Right lung (tissue), 5 donors: ENCODE data around the gene TUBE1. TPM values are rescaled to one million over a fixed set of nuclear protein-coding genes. Genes with fewer than 3 reads are reported as not detected.
"Not testable (repeated sequence)": the region's sequence is repeated elsewhere in the genome, so short reads cannot be mapped to it uniquely, and the experiment has no call there.

Experiments
- DNase-seq, 2 donors: peaks; one replicate each; pipeline ENCODE4 v3.0.0-alpha.2; 2013
- polyA plus RNA-seq, 5 donors: library from polyadenylated mRNA; unstranded; fragments of 120-200 nt; gene quantifications; one replicate each; pipeline versions ENCODE4 v1.2.1 to v1.2.3, GENCODE V29; 2013; ENCODE audit warnings: inconsistent platforms in 1 of 5, low replicate concordance in 1 of 5; ENCODE audit not compliant: insufficient read length in 5 of 5, insufficient read depth in 1 of 5

TUBE1 gene
- polyA plus RNA-seq, 5 donors = 31.6 to 58.0 (median 46.4) TPM

- DNase-seq = no peak
These were observed 5.7 kb downstream of the TUBE1 start for GRCh38 chr6:112081569-112081968.

GRCh38 chr6:112066606-112067005, 20.7 kb downstream of the TUBE1 start:
- no peak for DNase-seq

- no peak for DNase-seq
These were observed 21.8 kb downstream of the TUBE1 start for GRCh38 chr6:112065426-112065986.

GRCh38 chr6:112062966-112063365, 24.3 kb downstream of the TUBE1 start:
- no peak for DNase-seq

- no peak for DNase-seq
These were observed 25.7 kb downstream of the TUBE1 start for GRCh38 chr6:112061605-112062004.

GRCh38 chr6:112058243-112059032, 28.8 kb downstream of the TUBE1 start:
- DNase-seq = no peak

GRCh38 chr6:112054555-112055190, 32.6 kb downstream of the TUBE1 start:
- DNase-seq = no peak

GRCh38 chr6:112054001-112054400, 33.3 kb downstream of the TUBE1 start, which contains the start of gene CCN6:
CCN6 (plus strand) TSS chr6:112054104; CDS start chr6:112054358, 254 bp downstream.
- DNase-seq = no peak

GRCh38 chr6:112051251-112051740, 36.0 kb downstream of the TUBE1 start:
- not testable (repeated sequence) for DNase-seq

GRCh38 chr6:112050429-112050828, 36.9 kb downstream of the TUBE1 start:
- DNase-seq = no peak

GRCh38 chr6:112049996-112050395, 37.3 kb downstream of the TUBE1 start:
- DNase-seq = no peak

GRCh38 chr6:112049026-112049799, 38.1 kb downstream of the TUBE1 start:
- no peak for DNase-seq

GRCh38 chr6:112047523-112047922, 39.8 kb downstream of the TUBE1 start:
- not testable (repeated sequence) for DNase-seq

- DNase-seq = no peak
These were observed 42.4 kb downstream of the TUBE1 start for GRCh38 chr6:112044856-112045255.

- no peak for DNase-seq
These were observed 43.1 kb downstream of the TUBE1 start for GRCh38 chr6:112044196-112044595.

- DNase-seq = peak; percentile 90 to 93
These were observed 44.0 kb downstream of the TUBE1 start for GRCh38 chr6:112043032-112044007.

- DNase-seq = no peak
These were observed 45.7 kb downstream of the TUBE1 start for GRCh38 chr6:112041535-112041934.

GRCh38 chr6:112040956-112041355, 46.3 kb downstream of the TUBE1 start:
- no peak for DNase-seq

GRCh38 chr6:112039431-112039770, 47.9 kb downstream of the TUBE1 start:
- DNase-seq = no peak

GRCh38 chr6:112038756-112039430, 48.4 kb downstream of the TUBE1 start:
- DNase-seq = no peak
